Neural cell (in vitro differentiated cells): ENCODE measurements around the gene PHF21A. TPM values are rescaled to one million over a fixed set of nuclear protein-coding genes. Genes with fewer than 3 reads are reported as not detected.

Experiments
- H2AFZ ChIP-seq: fragments of 200-600, 300-800 bp; sonication (generic), shearing (Covaris generic); 2 replicates; pipeline ENCODE4 v1.6.0; 2014; ENCODE audit warnings: low read depth, mild to moderate bottlenecking, antibody characterized with exemption, low read length, moderate library complexity
- H3F3A ChIP-seq: fragments of 200-600 bp; shearing (Covaris generic); 2 replicates; pipeline ENCODE4 v1.6.1; 2016; ENCODE audit warnings: mild to moderate bottlenecking, moderate library complexity, mixed read lengths, antibody characterized with exemption, low read length; ENCODE audit not compliant: insufficient read depth, poor library complexity, severe bottlenecking
- H3K27ac ChIP-seq: fragments of 200-600, 300-800 bp; sonication (generic), shearing (Covaris generic); 2 replicates; pipeline ENCODE4 v1.5.1; 2014; ENCODE audit warnings: mild to moderate bottlenecking, low read length, moderate library complexity
- H3K27me3 ChIP-seq: fragments of 300-800, 200-600 bp; sonication (generic), shearing (Covaris generic); 2 replicates; pipeline ENCODE4 v1.6.0; 2014; ENCODE audit warnings: mild to moderate bottlenecking, low read depth, low read length, moderate library complexity; ENCODE audit not compliant: insufficient read depth
- H3K36me3 ChIP-seq: fragments of 300-800, 200-600 bp; sonication (generic), shearing (Covaris generic); 2 replicates; pipeline ENCODE4 v1.5.1; 2014; ENCODE audit warnings: mild to moderate bottlenecking, antibody characterized with exemption, low read length, moderate library complexity; ENCODE audit not compliant: insufficient read depth
- H3K4me2 ChIP-seq: fragments of 300-800, 200-600 bp; sonication (generic), shearing (Covaris generic); 2 replicates; pipeline ENCODE4 v1.6.0; 2014; ENCODE audit warnings: mild to moderate bottlenecking, low read length
- H3K4me3 ChIP-seq: fragments of 300-800, 200-600 bp; sonication (generic), shearing (Covaris generic); 2 replicates; pipeline ENCODE4 v1.5.1; 2014; ENCODE audit warnings: mild to moderate bottlenecking, low read length, moderate library complexity
- H3K79me2 ChIP-seq: fragments of 200-600 bp; shearing (Covaris generic); replicated peaks from 2 replicates; pipeline ENCODE4 v1.6.0; 2014; ENCODE audit warnings: mild to moderate bottlenecking, low read length, moderate library complexity; ENCODE audit not compliant: insufficient read depth
- H3K9ac ChIP-seq: fragments of 300-800, 200-600 bp; sonication (generic), shearing (Covaris generic); 2 replicates; pipeline ENCODE4 v1.6.1; 2016; ENCODE audit warnings: mild to moderate bottlenecking, low read length, mixed read lengths
- H3K9me2 ChIP-seq: fragments of 200-600 bp; shearing (Covaris generic); 2 replicates; pipeline ENCODE4 v1.6.1; 2016; ENCODE audit warnings: mild to moderate bottlenecking, low read length, mixed read lengths; ENCODE audit not compliant: insufficient read depth
- H3K9me3 ChIP-seq: fragments of 200-600, 300-800 bp; sonication (generic), shearing (Covaris generic); 2 replicates; pipeline ENCODE4 v1.6.1; 2016; ENCODE audit warnings: mild to moderate bottlenecking, mixed run types, low read length, moderate library complexity, mixed read lengths
- H4K20me1 ChIP-seq: fragments of 200-600 bp; shearing (Covaris generic); 2 replicates; pipeline ENCODE4 v1.6.1; 2016; ENCODE audit warnings: mild to moderate bottlenecking, mixed run types; ENCODE audit not compliant: insufficient read depth
- EP300 ChIP-seq: fragments of 450-650 bp; conservative IDR thresholded peaks from 2 replicates; pipeline ENCODE4 v1.6.1; 2014; ENCODE audit warnings: antibody characterized with exemption, mild to moderate bottlenecking, moderate library complexity; ENCODE audit not compliant: poor library complexity, severe bottlenecking
- EZH2 ChIP-seq: fragments of 200-600, 300-800 bp; shearing (Covaris generic), sonication (generic); IDR thresholded peaks from 2 replicates; pipeline ENCODE4 v1.6.1; 2014; ENCODE audit warnings: antibody characterized with exemption, low read length, borderline replicate concordance, mild to moderate bottlenecking; ENCODE audit not compliant: insufficient read depth, poor library complexity, severe bottlenecking
- MXI1 ChIP-seq: fragments of 450-650 bp; conservative IDR thresholded peaks from 2 replicates; pipeline ENCODE4 v1.6.1; 2014; ENCODE audit warnings: antibody characterized with exemption, mild to moderate bottlenecking; ENCODE audit not compliant: poor library complexity, severe bottlenecking
- POLR2AphosphoS5 ChIP-seq: IDR thresholded peaks from 2 replicates; pipeline ENCODE4 v1.6.1; 2012
- SMC3 ChIP-seq: fragments of 450-650 bp; conservative IDR thresholded peaks from 2 replicates; pipeline ENCODE4 v1.6.1; 2014; ENCODE audit warnings: antibody characterized with exemption, mild to moderate bottlenecking, moderate library complexity; ENCODE audit not compliant: poor library complexity
- TAF1 ChIP-seq: IDR thresholded peaks from 2 replicates; pipeline ENCODE4 v1.6.1; 2012; ENCODE audit warnings: low read depth
- polyA plus RNA-seq: library from polyadenylated mRNA; depleted of rRNA; stranded (reverse); fragments of >200 nt; gene quantifications from 2 replicates; pipeline ENCODE4 v1.2.3, GENCODE V29; 2014
- TF ChIP-seq, protein P1 (sequence below): IDR thresholded peaks from 2 replicates; pipeline ENCODE4 v1.6.1; 2012; ENCODE audit warnings: borderline replicate concordance
- TF ChIP-seq, protein P2 (sequence below): fragments of 450-650 bp; IDR thresholded peaks from 2 replicates; pipeline ENCODE4 v1.5.1; 2014; ENCODE audit warnings: antibody characterized with exemption, mild to moderate bottlenecking, moderate library complexity; ENCODE audit not compliant: poor library complexity, severe bottlenecking

Gene PHF21A
- polyA plus RNA-seq, 1 donor from 2014 or later, result 31.7 TPM

DNA sequence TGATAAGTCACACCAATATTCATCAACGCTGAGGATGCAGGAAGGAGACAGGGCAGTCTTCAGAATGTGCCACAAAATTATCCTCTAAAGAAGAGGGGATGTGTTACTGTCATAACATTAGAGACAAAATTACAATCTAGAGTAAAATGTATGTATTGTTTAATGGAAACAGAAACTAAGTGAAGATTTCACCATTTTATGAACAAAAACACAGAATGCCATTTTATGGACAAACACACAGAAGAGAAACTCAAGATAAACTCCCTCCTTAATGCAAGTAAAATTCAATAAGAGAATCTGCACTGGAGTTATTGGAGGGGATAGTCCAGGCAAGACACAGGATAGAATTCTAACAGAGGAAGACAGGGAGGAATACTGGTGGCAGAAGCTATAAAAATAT is 136.0 kb downstream of the PHF21A start:
- peaks cover 27% of the 10 kb centered on the region for H3K79me2 ChIP-seq

DNA sequence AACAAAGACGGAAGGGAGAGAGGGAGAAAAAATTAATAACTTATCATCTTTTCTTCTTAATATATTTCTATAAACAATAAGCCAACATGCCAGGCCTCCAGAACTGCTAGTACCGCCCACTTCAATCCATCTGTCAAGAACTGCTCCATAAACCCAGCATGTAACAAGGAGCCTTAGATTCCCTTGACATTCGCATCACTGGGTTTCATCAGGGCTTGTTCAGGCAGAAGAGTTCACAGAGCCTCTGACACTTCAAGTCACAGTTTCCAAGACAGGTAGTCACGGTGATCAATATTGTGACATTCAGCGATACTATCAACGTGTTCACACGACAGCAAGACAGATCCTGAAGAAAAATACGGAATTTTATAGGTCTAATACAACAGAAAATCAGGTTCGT is 137.1 kb downstream of the PHF21A start:
- TF ChIP-seq POLR2AphosphoS5, result peak; percentile 100
- TF ChIP-seq, protein P1, sequence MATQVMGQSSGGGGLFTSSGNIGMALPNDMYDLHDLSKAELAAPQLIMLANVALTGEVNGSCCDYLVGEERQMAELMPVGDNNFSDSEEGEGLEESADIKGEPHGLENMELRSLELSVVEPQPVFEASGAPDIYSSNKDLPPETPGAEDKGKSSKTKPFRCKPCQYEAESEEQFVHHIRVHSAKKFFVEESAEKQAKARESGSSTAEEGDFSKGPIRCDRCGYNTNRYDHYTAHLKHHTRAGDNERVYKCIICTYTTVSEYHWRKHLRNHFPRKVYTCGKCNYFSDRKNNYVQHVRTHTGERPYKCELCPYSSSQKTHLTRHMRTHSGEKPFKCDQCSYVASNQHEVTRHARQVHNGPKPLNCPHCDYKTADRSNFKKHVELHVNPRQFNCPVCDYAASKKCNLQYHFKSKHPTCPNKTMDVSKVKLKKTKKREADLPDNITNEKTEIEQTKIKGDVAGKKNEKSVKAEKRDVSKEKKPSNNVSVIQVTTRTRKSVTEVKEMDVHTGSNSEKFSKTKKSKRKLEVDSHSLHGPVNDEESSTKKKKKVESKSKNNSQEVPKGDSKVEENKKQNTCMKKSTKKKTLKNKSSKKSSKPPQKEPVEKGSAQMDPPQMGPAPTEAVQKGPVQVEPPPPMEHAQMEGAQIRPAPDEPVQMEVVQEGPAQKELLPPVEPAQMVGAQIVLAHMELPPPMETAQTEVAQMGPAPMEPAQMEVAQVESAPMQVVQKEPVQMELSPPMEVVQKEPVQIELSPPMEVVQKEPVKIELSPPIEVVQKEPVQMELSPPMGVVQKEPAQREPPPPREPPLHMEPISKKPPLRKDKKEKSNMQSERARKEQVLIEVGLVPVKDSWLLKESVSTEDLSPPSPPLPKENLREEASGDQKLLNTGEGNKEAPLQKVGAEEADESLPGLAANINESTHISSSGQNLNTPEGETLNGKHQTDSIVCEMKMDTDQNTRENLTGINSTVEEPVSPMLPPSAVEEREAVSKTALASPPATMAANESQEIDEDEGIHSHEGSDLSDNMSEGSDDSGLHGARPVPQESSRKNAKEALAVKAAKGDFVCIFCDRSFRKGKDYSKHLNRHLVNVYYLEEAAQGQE, result peak; percentile 79
- TF ChIP-seq SMC3, result peak; percentile 13
- TF ChIP-seq EZH2, result no peak
- TF ChIP-seq, protein P2, sequence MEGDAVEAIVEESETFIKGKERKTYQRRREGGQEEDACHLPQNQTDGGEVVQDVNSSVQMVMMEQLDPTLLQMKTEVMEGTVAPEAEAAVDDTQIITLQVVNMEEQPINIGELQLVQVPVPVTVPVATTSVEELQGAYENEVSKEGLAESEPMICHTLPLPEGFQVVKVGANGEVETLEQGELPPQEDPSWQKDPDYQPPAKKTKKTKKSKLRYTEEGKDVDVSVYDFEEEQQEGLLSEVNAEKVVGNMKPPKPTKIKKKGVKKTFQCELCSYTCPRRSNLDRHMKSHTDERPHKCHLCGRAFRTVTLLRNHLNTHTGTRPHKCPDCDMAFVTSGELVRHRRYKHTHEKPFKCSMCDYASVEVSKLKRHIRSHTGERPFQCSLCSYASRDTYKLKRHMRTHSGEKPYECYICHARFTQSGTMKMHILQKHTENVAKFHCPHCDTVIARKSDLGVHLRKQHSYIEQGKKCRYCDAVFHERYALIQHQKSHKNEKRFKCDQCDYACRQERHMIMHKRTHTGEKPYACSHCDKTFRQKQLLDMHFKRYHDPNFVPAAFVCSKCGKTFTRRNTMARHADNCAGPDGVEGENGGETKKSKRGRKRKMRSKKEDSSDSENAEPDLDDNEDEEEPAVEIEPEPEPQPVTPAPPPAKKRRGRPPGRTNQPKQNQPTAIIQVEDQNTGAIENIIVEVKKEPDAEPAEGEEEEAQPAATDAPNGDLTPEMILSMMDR, result no peak
- peak; percentile 54 for TF ChIP-seq MXI1
- peak; percentile 99 for TF ChIP-seq EP300
- Histone ChIP-seq H3K4me2 (peak overlapping the region; percentile 65), H3F3A (no peaks in the 10 kb centered on the region), H3K27me3 (no peaks in the 10 kb centered on the region), H4K20me1 (no peaks in the 10 kb centered on the region), H2AFZ (no peak overlapping the region), H3K27ac (peak overlapping the region; percentile 63), H3K36me3 (no peaks in the 10 kb centered on the region), H3K79me2 (peaks cover 23% of the 10 kb centered on the region), H3K9me2 (no peaks in the 10 kb centered on the region), H3K4me3 (peak overlapping the region; percentile 45), H3K9ac (peak overlapping the region; percentile 36), H3K9me3 (no peaks in the 10 kb centered on the region)

More for the DNA sequence above, 136.0 kb downstream of the PHF21A start:
- Histone ChIP-seq H2AFZ (no peak overlapping the region), H3K27me3 (no peaks in the 10 kb centered on the region), H3K9ac (no peak overlapping the region), H3K36me3 (no peaks in the 10 kb centered on the region), H3K4me3 (no peak overlapping the region), H4K20me1 (no peaks in the 10 kb centered on the region), H3K9me2 (no peaks in the 10 kb centered on the region), H3K4me2 (peak overlapping the region; percentile 65), H3K27ac (no peak overlapping the region), H3K9me3 (no peaks in the 10 kb centered on the region), H3F3A (no peaks in the 10 kb centered on the region)
- TF ChIP-seq, protein P1, result no peak
- TF ChIP-seq EZH2 (no peak), POLR2AphosphoS5 (no peak), EP300 (no peak), MXI1 (no peak), TAF1 (no peak)
- TF ChIP-seq, protein P2, result no peak
